ENCODE results near the gene PTPRE.

The PTPRE gene

DNA sequence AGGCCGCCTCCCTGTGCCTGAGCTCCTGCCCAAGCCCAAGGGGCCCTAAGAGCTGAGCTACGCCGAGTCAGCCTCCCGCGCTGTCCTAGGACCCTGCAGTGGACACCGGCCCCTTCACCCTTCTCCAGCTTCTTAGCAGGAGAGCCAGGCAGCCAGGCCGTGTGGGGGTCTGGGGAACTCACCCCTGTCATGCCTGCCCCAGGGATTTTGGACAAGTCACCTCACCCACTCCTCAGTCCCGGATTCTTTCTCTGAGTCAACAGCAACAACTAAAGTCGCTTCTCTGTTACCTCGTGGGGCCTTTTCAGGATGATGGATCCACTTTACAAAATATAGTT is 140.0 kb downstream of the PTPRE start:
- no peak for DNase-seq (ENCODE audit: low spot score)

DNA sequence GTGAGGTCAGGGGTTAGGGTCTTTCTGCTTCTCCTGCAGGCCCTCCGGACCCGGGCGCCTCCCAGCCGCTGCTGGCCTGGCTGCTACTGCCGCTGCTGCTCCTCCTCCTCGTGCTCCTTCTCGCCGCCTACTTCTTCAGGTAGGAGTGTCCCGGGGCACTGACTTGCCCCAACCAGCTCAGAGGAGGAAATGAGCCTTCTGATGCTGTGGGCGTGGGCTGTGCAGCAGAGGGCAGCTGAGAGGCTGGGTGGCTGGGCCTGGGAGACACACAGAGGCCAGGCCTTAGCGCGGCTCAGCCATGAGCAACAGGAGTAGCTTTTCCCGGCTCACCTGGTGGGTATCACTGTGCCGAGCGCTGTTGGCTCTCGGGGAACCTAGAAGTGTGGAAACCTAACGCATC is 140.4 kb downstream of the PTPRE start:
- DNase-seq (ENCODE audit: low spot score), result peak; percentile 15

DNA sequence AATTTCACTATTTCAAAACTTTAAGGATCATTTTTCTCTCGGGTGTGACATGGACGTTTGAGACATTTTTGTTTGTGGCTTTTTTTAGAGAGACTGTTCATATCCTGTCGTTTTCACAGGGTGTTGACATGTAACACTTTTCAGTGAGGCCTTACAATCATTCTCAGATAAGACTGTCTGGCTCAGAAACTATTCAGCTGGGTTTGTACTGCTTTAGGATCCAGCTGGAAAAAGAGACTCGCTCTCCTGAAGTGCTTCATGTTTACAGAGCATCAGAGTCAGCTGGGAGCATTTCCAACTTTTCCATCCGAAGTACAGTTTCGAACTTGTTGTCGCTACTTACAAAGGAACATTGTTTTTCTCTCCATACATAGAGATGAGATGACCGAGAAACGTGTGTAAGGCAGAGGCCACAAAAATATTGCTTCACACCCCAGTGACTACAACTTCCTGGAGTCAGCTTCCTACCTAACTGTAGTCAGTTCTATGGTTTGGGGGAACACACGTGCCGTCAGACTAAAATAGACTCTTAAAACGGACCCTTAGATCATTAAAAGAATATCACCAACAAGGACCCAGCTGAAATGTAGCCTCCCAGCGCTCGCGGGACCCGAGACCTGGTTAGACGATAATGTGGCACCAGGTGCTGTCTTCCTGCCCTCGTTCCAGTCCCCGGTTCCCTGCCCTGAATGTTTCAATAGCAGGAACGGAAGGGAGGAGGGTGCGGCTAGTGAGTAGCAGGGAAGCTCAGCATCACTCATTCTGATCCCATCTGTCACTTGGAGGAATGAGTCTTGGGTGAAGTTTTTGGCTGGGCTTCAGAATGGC is 141.3 kb downstream of the PTPRE start:
- DNase-seq (ENCODE audit: low spot score), result peak; percentile 28

DNA sequence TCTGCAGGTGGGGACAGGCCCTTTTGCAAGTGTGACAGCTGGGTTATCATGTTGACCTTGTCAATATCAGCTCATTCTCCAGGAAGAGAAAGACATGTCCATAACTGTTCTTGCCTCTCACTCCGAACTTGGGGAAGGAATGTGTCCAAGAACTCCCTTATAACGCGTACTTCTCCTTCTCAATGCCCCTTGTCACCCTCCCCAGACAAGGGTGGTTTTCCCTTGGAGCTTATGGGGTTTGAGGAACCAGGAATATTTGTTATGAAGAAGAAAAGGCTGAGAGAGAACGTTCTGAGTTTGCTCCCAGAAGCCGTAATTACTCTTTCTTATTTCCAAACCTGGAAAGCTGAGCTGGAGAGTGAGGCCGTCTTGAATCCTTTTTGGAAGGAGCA is 141.9 kb downstream of the PTPRE start:
- DNase-seq (ENCODE audit: low spot score), result no peak

DNA sequence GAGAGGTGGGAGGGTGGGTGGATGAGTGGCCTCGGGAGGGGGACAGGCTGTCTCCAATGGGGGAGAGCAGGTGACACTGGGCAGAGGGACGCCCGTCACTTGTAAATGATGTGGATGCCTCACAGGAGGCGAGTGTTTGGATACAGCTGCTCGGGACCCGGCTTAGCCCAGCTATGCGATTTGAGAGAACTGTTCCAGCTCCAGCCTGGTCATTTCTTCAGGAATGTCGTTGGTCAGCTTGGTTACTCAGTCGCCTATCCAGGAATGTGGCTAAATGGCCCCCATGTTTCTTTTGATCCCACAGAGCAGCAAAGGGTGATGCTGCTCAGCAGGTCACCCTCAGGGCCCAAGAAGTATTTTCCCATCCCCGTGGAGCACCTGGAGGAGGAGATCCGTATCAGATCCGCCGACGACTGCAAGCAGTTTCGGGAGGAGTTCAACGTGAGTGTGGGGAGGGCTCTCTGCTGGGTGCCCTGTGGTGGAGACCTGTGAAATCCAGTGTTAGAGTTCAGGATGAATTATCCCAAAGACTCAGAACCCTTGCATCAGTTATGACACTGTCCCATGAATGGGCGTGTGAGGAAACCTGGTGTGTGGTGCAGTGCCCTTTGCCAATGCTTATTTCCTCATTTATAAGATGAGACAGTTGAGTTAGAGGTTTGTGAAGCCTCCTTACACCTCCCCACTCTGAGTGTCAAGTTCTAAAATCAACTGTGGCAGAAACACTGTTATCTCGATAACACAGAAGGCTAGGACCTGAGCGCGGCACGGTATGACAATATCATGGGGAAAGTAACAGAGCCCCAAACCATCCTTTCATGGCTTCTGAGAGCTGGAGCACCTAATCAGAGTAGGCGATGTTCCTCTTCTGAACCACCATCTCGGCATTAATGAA is 142.6 kb downstream of the PTPRE start:
- no peak for DNase-seq (ENCODE audit: low spot score)

DNA sequence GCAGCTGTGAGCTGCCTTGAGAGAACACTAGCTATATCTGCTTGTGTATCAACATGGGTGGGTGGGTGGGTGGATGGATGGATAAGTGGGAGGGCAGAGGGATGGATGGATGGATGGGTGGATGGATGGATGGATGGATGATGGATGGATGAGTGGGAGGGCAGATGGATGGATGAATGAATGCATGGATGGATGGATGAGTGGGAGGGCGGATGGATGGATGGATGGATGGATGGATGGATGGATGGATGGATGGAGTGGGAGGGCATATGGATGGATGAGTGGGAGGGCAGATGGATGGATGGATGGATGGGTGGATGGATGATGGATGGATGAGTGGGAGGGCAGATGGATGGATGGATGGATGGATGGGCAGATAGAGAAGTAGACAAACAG is 143.2 kb downstream of the PTPRE start:
- no peak for DNase-seq (ENCODE audit: low spot score)

DNA sequence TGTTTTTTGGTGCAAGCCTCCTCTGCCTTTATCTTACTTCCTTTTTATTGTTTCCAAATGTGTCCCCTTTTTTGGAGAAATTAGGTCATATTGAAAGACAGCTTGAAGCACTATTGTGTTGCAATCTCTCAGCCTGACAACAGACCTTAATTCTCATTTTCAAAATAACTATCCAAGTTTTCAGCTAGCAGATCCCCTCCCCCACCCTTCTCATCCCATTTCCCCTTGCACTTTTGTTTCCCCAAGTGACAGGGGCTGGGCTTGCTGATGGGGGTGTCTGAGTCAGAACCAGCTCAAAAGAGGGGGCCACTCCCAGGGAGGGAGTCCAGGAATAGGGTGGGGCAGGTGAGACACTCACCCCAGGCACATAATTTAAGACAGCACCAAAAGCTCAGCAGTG is 144.0 kb downstream of the PTPRE start:
- DNase-seq (ENCODE audit: low spot score), result no peak

DNA sequence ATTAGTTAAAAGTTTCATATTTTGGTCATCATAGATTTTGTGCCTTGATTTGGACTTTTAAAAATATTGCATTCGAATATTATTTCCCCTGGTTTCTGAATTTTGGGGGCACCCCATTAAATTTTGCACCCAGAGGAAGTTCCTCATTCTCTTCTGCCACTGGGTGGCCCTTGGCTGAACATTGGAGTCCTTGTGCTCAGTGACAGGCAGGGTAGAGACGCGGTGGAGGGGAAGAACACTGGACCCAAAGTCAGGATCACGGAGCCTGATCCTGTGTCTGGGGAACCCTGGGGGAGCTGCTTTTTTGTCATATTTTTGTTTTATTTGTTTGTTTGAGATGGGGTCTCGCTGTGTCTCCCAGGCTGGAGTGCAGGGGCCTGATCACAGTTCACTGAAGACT is 144.6 kb downstream of the PTPRE start:
- DNase-seq (ENCODE audit: low spot score), result no peak

DNA sequence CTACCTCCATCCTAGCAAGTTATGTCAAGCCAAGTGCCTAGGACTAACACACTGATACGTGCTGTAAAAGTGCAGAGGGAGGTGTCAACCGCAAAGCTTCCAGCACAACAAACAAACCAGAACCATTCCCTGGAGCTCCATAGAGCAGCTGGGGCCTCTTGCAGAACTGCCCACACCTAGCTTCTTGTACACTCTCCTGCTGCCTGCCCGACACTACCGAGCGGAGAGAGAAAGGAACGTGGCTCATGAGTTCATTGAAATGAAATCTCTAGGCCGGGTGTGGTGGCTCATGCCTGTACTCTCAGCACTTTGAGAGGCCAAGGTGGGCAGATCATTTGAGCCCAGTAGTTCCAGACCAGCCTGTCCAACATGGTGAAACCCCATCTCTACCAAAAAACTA is 145.8 kb downstream of the PTPRE start:
- no peak for DNase-seq (ENCODE audit: low spot score)

DNA sequence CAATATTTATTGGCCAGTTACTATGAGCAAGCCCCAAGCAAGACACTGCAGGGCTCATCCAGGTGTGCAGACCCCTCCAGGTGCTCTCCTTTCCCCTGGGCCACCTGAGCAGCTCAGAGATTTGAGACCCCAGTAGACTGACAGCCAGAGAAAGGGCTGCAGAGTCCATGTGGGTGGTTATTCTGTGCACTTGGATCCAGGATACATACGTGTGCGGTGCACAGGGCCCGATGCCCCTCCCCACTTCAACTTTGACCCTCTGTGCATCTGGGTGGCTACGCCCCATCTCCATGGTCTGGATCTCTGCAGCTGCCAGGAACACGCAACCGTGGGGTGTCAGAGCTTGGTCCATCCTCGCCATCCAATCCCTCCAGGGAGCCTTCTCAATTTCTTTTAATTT is 146.5 kb downstream of the PTPRE start:
- no peak for DNase-seq (ENCODE audit: low spot score)

DNA sequence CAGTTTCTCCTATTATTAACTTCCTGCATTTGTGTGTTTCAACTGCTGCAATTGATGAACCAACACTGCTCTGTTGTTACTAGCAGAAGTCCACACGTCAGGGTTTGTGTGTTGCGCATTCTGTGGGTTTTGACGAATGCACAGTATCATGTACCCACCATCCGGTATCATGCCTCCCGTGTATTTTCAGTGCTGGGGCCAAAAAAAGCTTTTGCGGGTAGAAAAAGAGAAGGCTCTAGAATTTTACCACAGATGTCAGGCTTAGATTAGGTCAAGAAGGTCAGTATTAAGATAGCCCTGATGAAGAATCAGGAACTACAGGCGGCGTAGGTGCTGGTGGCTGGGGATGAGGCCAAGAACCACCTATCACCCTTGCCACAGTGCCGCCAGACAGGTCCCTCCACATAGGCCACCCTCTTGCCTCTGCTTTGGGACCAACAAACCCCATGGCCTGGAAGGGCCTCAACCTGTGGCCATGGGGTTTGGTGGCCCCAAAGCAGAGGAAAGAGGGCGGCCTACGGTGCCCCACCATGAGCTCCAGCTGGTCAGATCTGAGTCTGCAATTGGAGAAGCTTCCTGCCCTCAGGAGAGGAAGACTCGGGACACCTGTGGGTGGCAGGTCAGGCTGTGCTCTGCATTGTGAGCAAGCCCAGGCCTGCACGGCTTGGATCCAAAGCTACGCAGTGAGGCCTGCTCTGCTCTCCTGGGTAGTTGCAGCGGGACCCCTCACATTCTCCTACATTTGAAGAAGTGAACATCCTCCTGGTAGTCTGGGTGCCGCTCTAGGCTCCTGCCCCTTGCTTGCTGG is 147.5 kb downstream of the PTPRE start:
- DNase-seq (ENCODE audit: low spot score), result no peak

DNA sequence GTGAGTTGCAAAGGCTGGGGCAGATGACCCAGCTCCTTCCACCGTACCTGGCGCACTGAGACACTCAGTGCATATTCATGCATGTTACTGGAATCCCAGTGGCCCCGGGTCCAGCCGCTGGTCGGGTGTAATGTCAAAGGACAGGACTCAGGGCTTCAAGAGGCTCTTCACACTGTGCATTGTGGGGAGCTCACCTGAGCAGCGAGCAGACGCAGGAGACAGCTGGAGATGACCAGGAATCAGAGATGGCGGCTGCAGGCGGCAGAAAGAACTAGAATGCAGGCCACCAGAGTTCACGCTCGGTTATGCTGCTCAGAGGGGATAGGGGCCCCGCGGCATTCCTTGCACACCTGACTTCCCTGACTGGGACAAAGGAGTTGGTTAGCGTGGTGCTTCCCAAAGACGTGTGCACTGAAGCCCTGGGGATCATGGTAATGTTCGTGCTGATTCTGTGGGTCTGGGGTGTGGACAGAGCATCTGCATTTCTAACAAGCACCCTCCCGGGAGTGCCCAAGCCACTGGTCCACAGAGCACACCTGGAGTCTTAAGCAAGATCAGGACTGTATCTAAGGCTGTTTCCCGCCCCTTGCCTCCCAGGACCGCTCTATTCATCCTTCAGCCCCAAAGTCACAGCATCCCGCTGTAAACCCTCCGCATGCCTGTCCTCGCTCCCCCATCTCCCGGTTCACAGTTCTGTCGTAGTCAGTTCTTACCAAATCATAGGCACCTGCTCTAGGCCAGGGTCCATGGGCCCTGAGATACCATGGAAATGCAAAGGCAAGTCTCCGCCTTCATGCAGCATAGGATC is 148.4 kb downstream of the PTPRE start:
- DNase-seq (ENCODE audit: low spot score), result no peak

DNA sequence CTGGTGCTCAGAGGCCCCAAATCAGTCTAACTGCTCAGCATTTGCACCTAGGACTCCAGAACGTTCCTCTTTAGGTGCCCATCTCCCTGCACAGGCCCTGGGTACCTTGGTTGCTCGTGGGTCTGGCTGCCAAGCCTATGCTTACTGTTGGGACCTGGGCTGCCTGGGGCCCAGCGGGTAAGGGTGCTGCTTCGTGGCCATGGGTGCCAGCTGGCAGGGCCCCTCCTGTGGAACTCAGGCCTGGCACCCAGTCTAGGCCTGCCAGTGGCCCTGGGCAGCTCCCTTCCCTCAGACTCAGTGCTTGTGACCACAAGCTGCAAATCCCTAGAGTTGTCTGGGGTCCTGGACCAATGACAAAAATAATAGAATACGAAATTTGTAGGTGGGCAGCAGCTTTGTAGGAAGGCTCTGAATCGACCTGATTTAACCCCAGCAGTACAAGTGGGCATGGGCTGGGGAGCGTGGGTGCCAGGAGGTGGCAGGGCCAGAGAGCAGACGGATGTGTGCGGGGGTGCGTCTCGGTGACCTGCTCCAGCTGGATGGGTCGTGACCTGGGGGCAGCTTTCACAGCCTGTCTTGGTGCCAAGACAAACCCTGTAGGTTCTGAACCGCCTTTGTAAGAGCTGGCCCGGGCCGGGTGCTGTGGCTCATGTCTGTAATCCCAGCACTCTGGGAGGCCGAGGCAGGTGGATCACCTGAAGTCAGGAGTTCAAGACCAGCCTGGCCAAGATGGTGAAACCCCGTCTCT is 149.6 kb downstream of the PTPRE start:
- no peak for DNase-seq (ENCODE audit: low spot score)

DNA sequence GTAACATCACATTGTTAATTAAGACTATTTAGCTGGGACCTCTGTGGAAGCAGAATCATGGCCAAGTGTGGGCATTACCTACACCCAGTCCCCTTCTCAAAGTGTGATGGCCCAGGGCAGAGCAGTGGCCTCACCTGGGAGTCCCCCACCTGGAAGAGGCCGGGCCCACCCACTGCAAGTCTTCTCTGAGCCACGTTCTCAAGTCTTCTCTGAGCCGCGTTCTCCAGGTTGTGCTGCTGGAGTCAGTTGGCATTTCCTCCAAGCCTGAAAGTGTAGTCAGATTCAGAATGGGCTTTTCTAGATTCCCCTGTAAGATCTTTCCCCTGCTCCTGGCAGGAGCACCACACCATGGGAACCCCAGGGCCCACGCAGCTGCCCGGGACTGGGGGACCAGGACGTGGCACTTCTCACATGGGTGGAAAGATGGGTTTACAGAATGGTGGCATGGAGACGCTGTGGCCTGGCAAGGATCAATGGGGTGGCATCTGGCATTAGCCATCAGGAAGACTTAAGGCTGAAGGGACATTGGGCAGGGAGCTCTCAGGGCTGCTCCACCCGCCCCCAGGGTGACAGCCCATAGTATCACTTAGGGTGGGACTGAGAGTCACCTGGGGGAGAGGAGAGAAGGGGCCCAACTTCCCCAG is 151.3 kb downstream of the PTPRE start:
- no peak for DNase-seq (ENCODE audit: low spot score)

DNA sequence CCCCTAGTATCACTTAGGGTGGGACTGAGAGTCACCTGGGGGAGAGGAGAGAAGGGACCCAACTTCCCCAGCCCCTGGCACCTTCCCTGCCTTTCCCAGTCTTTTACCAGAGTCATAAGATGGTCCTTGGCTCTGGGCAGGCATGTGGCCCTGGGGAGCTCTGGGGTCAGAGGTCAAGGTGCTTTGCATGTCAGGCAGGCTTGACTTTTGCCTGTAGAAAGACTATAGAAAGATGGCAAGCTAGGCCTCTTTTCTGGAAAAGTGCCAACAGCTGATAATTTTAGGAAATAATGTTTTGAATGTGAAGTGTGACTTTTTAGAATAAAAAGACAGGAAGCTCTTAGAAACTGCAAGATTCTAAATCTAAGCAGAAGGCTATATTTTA is 151.8 kb downstream of the PTPRE start:
- no peak for DNase-seq (ENCODE audit: low spot score)

DNA sequence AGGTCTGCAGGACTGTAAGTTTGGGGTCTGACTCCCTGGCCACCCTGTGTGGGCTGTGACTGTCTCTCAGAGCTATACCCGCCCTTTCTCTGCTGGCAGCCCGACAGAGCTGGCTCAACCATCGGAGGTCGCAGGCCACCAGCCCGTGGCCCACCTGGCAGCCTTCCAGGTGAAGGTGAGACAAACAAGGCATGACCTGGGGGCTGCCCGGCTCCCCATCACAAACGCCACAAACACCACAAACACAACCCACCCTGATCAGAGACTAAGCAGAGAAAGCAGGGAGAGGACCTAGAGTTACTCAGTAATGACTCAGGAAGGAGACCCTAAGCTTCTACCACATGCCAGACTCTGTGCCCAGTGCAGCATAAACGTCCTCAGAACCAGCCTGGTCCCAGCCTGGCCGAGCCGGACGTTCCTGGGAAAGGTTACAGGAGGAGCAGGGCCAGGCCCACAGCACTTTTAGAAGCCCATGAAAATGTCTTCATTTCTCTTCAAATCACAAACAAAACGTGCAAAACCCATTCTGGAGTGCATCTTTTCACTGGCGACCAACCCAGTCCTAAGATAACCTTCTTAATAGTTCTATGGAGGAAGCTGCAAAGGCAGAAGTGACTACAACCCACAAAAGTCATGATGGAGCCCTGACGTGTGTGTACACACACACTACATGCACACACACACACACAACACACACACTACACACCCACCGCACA is 152.5 kb downstream of the PTPRE start:
- DNase-seq (ENCODE audit: low spot score), result no peak

DNA sequence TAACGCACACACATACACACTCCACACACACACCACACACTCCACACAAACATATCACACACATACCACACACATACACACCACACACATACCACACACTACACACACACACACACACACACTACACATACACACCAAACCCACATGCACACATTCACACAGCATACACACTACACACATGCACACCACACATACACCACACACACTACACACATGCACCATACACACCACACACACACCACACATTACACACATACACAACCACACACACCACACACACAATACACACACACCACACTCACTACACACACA is 153.0 kb downstream of the PTPRE start:
- DNase-seq (ENCODE audit: low spot score), result no peak

DNA sequence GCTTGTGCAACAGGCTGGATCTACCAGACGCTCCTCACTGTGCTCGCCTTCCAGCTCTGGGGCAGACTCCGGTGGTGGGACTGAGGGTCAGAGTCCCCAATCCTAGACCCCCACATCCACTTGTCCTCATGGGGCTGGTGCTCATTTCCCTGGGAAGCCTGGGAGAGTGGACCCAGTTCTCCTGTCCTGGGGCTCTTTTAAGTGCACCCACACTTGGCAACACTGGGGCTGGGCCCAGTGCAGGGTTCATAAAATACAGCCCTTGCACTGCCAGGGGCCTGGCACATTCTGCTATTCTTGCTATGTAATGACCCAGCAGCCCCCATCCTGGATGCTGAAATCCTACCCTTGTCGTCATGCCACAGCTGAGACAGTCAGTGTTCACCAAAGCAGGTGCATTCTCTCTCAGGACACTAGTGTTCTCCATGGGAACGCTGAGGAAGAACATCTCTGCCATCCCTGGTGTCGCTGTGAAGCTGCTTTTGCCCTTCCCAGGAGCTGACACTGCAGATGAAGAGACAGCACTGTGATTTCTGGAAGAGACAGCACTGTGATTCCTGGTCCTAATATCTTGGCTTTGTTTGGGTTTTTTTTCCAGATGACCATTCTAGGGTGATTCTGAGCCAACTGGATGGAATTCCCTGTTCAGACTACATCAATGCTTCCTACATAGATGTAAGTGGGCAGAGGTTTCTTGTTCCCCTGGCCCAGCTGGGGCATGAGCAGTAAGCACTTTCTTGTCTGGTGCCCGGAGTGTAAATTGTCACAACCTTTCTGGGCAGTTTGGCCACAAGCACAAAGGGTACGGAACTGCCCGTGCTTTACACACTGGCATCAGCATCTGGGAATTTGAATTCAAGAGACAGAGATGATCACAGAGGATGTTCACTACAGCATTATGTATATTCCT is 153.7 kb downstream of the PTPRE start:
- DNase-seq (ENCODE audit: low spot score), result no peak

Measured in AG08395 (cell line).